Activated CD8-positive, alpha-beta T cell treated with anti-CD3 and anti-CD28 coated beads for 36 hours (primary cell): ENCODE measurements around the gene EFCAB9. TPM values are rescaled to one million over a fixed set of nuclear protein-coding genes. Genes with fewer than 3 reads are reported as not detected.
A peak's percentile ranks its signal among the peaks of the same experiment; 100 is the strongest.
"Not testable (repeated sequence)": the region's sequence is repeated elsewhere in the genome, so short reads cannot be mapped to it uniquely, and the experiment has no call there.

ENCODE experiments used
- ATAC-seq: fragments of 200-7000 bp; cut with Tn5 transposase; one replicate; pipeline ENCODE4 v1.10.0; 2021; ENCODE audit warnings: mild to moderate bottlenecking, moderate library complexity
- CTCF ChIA-PET: fragments of 350-600 bp; sonication (Branson Sonifier 250); formaldehyde crosslinking; loops from one replicate; lab custom pipeline; 2021; ENCODE audit warnings: antibody characterized with exemption; lab: Charles Lee
- POLR2A ChIA-PET: fragments of 350-600 bp; sonication (Branson Sonifier 250); formaldehyde crosslinking; loops from one replicate; lab custom pipeline; 2021; ENCODE audit warnings: antibody characterized with exemption; lab: Charles Lee
- DNase-seq: peaks from one replicate; pipeline ENCODE4 v3.0.0-alpha.2; 2020
- H3K27ac Mint-ChIP-seq: one replicate; pipeline ENCODE4 v1.8.0; 2021; ENCODE audit warnings: mild to moderate bottlenecking, mixed read lengths
- H3K27me3 Mint-ChIP-seq: one replicate; pipeline ENCODE4 v1.8.0; 2021; ENCODE audit warnings: mixed read lengths
- H3K36me3 Mint-ChIP-seq: one replicate; pipeline ENCODE4 v1.8.0; 2021; ENCODE audit warnings: low read depth, mixed read lengths
- H3K4me1 Mint-ChIP-seq: one replicate; pipeline ENCODE4 v1.8.0; 2021; ENCODE audit warnings: low read depth, mixed read lengths
- H3K4me3 Mint-ChIP-seq: one replicate; pipeline ENCODE4 v1.8.0; 2021; ENCODE audit warnings: mild to moderate bottlenecking, moderate library complexity, mixed read lengths
- H3K9me3 Mint-ChIP-seq: one replicate; pipeline ENCODE4 v1.8.0; 2021; ENCODE audit warnings: mixed read lengths
- intact Hi-C: fragments of 100-400 bp; cut with micrococcal nuclease; formaldehyde crosslinking; loops from one replicate; pipeline ENCODE4 v1.10.0; 2022
- total RNA-seq, 2 experiments: library from RNA; stranded (reverse); gene quantifications; one replicate each; pipeline ENCODE4 v1.2.3, GENCODE V29; 2021
- TF ChIP-seq, protein P1 (sequence below): fragments of 200-600 bp; IDR thresholded peaks from one replicate; pipeline ENCODE4 v1.8.0; 2022; ENCODE audit warnings: antibody characterized with exemption, mild to moderate bottlenecking

EFCAB9 gene
- total RNA-seq, 2 experiments from 2014 or later: not detected

DNA sequence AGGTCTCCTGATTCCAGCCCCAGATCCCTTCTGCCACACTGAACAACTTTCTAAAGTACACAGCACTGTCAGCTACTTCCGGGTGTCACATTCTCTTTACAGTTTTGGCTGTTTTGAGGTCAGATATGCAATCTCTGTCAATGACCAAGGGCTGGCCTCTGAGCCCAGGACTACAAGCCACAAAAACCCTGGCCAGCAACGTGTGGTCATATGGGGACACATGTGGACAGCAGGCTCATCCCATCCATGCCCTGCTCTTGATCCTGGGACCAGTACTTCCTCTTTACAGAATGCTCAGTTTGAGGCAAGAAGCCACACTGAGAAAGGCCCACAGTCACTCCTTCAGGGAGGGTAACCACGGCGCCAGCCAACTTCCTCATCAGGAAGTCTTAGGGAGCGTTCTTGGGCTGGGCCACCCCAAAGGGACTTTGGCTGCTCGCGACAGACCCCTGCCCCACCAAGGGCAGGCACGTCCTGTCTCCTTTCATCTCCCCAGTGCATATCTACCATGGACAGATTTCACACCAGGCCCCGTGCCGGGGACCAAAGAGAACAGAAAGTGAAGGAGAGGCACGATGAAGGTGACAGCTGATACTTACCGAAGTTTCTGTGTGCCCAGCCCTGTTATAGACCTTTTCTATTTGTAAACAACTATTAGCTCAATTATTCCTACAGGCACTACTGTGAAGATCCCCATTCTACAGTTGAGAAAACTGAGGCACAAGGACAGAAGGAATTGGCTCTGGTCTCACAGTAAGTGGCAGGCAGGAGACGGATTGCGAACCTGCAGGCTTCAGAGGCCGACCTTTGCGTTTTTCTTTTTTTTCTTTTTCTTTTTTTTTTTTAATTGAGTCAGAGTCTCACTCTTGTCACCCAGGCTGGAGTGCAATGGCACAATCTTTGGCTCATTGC is 43.2 kb upstream of the EFCAB9 start:
- H3K36me3 Mint-ChIP-seq: peaks cover 55% of the 10 kb centered on the region
- DNase-seq (peak; percentile 56), ATAC-seq (peak; percentile 70)
- intact Hi-C loops: no loop called here
- TF ChIP-seq, protein P1, sequence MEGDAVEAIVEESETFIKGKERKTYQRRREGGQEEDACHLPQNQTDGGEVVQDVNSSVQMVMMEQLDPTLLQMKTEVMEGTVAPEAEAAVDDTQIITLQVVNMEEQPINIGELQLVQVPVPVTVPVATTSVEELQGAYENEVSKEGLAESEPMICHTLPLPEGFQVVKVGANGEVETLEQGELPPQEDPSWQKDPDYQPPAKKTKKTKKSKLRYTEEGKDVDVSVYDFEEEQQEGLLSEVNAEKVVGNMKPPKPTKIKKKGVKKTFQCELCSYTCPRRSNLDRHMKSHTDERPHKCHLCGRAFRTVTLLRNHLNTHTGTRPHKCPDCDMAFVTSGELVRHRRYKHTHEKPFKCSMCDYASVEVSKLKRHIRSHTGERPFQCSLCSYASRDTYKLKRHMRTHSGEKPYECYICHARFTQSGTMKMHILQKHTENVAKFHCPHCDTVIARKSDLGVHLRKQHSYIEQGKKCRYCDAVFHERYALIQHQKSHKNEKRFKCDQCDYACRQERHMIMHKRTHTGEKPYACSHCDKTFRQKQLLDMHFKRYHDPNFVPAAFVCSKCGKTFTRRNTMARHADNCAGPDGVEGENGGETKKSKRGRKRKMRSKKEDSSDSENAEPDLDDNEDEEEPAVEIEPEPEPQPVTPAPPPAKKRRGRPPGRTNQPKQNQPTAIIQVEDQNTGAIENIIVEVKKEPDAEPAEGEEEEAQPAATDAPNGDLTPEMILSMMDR: no peak
- CTCF ChIA-PET: interaction anchor here (0.6 to 2.9 kb wide), 6 partner anchors 10 to 45 kb away, joined by 3 to 12 read pairs (median 4); partner anchors contain the start of gene STK10
- peaks cover 68% of the 10 kb centered on the region for H3K4me1 Mint-ChIP-seq
- no peaks in the 10 kb centered on the region for H3K27me3 Mint-ChIP-seq
- H3K27ac Mint-ChIP-seq: peak overlapping the region; percentile 91
- POLR2A ChIA-PET: interaction anchor here (0.6 to 5.8 kb wide), 4 partner anchors 12 to 36 kb away, joined by 3 to 32 read pairs (median 3); no protein-coding TSS in a partner anchor
- H3K9me3 Mint-ChIP-seq: no peaks in the 10 kb centered on the region
- H3K4me3 Mint-ChIP-seq: peak overlapping the region; percentile 63

GRCh38 chr5:172151661-172152210 is 42.2 kb upstream of the EFCAB9 start:
- peaks cover 60% of the 10 kb centered on the region for H3K36me3 Mint-ChIP-seq
- ATAC-seq (no peak), DNase-seq (no peak)
- H3K4me3 Mint-ChIP-seq: peak overlapping the region; percentile 63
- H3K4me1 Mint-ChIP-seq: peaks cover 66% of the 10 kb centered on the region
- no peaks in the 10 kb centered on the region for H3K9me3 Mint-ChIP-seq
- intact Hi-C loops: no loop called here
- H3K27me3 Mint-ChIP-seq: no peaks in the 10 kb centered on the region
- TF ChIP-seq, protein P1: no peak
- CTCF ChIA-PET: interaction anchor here (1.3 to 2.9 kb wide), 5 partner anchors 21 to 37 kb away, joined by 3 to 12 read pairs (median 4); partner anchors contain the start of gene STK10
- peak overlapping the region; percentile 91 for H3K27ac Mint-ChIP-seq
- POLR2A ChIA-PET: interaction anchor here (0.7 to 5.8 kb wide), 6 partner anchors 11 to 35 kb away, joined by 3 to 32 read pairs (median 4); no protein-coding TSS in a partner anchor

- intact Hi-C loops: no loop called here
- TF ChIP-seq, protein P1: no peak
- ATAC-seq (no peak), DNase-seq (no peak)
- Mint-ChIP-seq H3K4me3 (no peak overlapping the region), H3K4me1 (peaks cover 65% of the 10 kb centered on the region), H3K36me3 (peaks cover 68% of the 10 kb centered on the region), H3K27ac (peak overlapping the region; percentile 65), H3K27me3 (no peaks in the 10 kb centered on the region), H3K9me3 (no peaks in the 10 kb centered on the region)
- CTCF ChIA-PET: interaction anchor here (1.4 to 1.9 kb wide), 3 partner anchors 9 to 11 kb away, joined by 4 to 7 read pairs (median 6); no protein-coding TSS in a partner anchor
- POLR2A ChIA-PET: interaction anchor here (5.8 kb wide), 1 partner anchor 20 kb away, joined by 32 read pairs; no protein-coding TSS in a partner anchor
Measured at GRCh38 chr5:172153695-172154094, 40.3 kb upstream of the EFCAB9 start.

- intact Hi-C loops, DNase-seq, H3K27me3 Mint-ChIP-seq, H3K9me3 Mint-ChIP-seq, ATAC-seq, H3K4me3 Mint-ChIP-seq: not testable (repeated sequence)
- Mint-ChIP-seq H3K27ac (peak overlapping the region; percentile 65), H3K4me1 (peaks cover 66% of the 10 kb centered on the region), H3K36me3 (peaks cover 75% of the 10 kb centered on the region)
- POLR2A ChIA-PET: interaction anchor here (1.4 to 5.8 kb wide), 2 partner anchors 11 to 18 kb away, joined by 5 to 32 read pairs; no protein-coding TSS in a partner anchor
- CTCF ChIA-PET: interaction anchor here (1.0 to 1.9 kb wide), 4 partner anchors 8 to 21 kb away, joined by 3 to 6 read pairs (median 4); no protein-coding TSS in a partner anchor
Measured at GRCh38 chr5:172155101-172155500, 38.9 kb upstream of the EFCAB9 start.

DNA sequence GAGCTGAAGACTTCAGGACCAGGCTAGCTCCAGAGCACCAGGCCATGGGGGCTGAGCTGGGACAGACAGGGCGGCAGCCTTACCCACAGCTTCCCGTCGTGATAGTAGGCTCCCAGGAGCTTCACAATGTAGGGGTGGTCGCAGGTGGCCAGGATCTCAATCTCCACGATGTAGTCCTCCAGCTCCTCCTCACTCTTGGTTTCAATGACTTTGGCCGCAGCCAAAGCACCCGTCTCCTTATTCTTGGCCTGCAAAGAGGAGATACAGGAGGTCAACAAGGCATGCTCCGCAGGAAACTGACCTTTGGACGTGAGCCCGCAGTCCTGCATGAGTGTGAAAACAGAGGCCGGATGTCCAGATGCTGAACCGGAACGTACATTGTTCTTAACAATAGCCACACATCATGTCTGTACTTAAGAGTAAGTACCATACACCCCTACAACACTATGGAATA is 37.4 kb upstream of the EFCAB9 start:
- Mint-ChIP-seq H3K4me3 (no peak overlapping the region), H3K9me3 (no peaks in the 10 kb centered on the region), H3K4me1 (peaks cover 68% of the 10 kb centered on the region), H3K27me3 (no peaks in the 10 kb centered on the region), H3K36me3 (peaks cover 66% of the 10 kb centered on the region), H3K27ac (peak overlapping the region; percentile 21)
- ATAC-seq (no peak), DNase-seq (no peak)
- intact Hi-C loops: no loop called here
- TF ChIP-seq, protein P1: no peak
- ChIA-PET CTCF (no interaction called here), POLR2A (interaction anchor here (0.7 to 1.4 kb wide), 3 partner anchors 9 to 19 kb away, joined by 3 to 5 read pairs (median 3); no protein-coding TSS in a partner anchor)
